Activated T-cell treated with anti-CD3 and anti-CD28 coated beads for 24 hours (primary cell): ENCODE data around the gene RABGGTB.
"Not testable (repeated sequence)": the region's sequence is repeated elsewhere in the genome, so short reads cannot be mapped to it uniquely, and the experiment has no call there.

Experiments
- DNase-seq: peaks from one replicate; pipeline ENCODE4 v3.0.0-alpha.2; 2020; ENCODE audit warnings: low read depth

The RABGGTB gene

GRCh38 chr1:75795703-75796193, 9.7 kb downstream of the RABGGTB start:
- no peak for DNase-seq

- DNase-seq = no peak
Observed at GRCh38 chr1:75796376-75797272, 10.6 kb downstream of the RABGGTB start, which contains the start of gene MSH4. Gene MSH4 (plus strand): TSS chr1:75796882. CDS start chr1:75796986, 104 bp downstream.

- DNase-seq = no peak
Observed at GRCh38 chr1:75797273-75797588, 11.2 kb downstream of the RABGGTB start.

GRCh38 chr1:75797606-75798216, 11.7 kb downstream of the RABGGTB start:
- no peak for DNase-seq

- not testable (repeated sequence) for DNase-seq
Observed at GRCh38 chr1:75801480-75801879, 15.4 kb downstream of the RABGGTB start.

GRCh38 chr1:75808921-75809320, 22.9 kb downstream of the RABGGTB start:
- DNase-seq = no peak

GRCh38 chr1:75810113-75810512, 24.1 kb downstream of the RABGGTB start:
- not testable (repeated sequence) for DNase-seq

GRCh38 chr1:75811211-75811981, 25.3 kb downstream of the RABGGTB start:
- no peak for DNase-seq

- no peak for DNase-seq
Observed at GRCh38 chr1:75812065-75812464, 26.0 kb downstream of the RABGGTB start.

- not testable (repeated sequence) for DNase-seq
Observed at GRCh38 chr1:75823596-75823995, 37.5 kb downstream of the RABGGTB start.

- no peak for DNase-seq
Observed at GRCh38 chr1:75836528-75837100, 50.6 kb downstream of the RABGGTB start.

GRCh38 chr1:75838079-75838478, 52.0 kb downstream of the RABGGTB start:
- no peak for DNase-seq

GRCh38 chr1:75841421-75841820, 55.4 kb downstream of the RABGGTB start:
- no peak for DNase-seq
